Measurements from ENCODE around the gene DPEP1. TPM values are rescaled to one million over a fixed set of nuclear protein-coding genes. Genes with fewer than 3 reads are reported as not detected.

DPEP1 gene
- polyA plus RNA-seq, 1 donor (not counting 4 experiments of a cell fraction or from before 2014, with no cell fraction given): 0.13 TPM

GRCh38 chr16:89643769-89644300 is 30.4 kb downstream of the DPEP1 start:
- no peak for TF ChIP-seq EZH2 (IDR thresholded peaks at IDR 0.05; ENCODE audit: low read length)
- no peak for TF ChIP-seq CTCF (optimal IDR thresholded peaks at IDR 0.05 in 1 of 3, IDR thresholded peaks at IDR 0.05 in 1 of 3, conservative IDR thresholded peaks at IDR 0.05 in 1 of 3; ENCODE audit: extremely low read depth in 1 of 3, insufficient read depth in 2 of 3, low read length in 3 of 3)
- Histone ChIP-seq H3K4me1 (ENCODE audit: control insufficient read depth, extremely low read depth, insufficient read depth, low read length) (peaks cover 9% of the 10 kb centered on the region), H3K4me3 (ENCODE audit: control insufficient read depth in 2 of 3, extremely low read depth in 1 of 3, insufficient read depth in 2 of 3, low read depth in 1 of 3, low read length in 3 of 3) (no peak overlapping the region), H3K9ac (ENCODE audit: control insufficient read depth, extremely low read depth, insufficient read depth, low read length) (no peak overlapping the region), H3K27me3 (ENCODE audit: control insufficient read depth, extremely low read depth, insufficient read depth, low read length) (peaks cover 6% of the 10 kb centered on the region), H3K4me2 (ENCODE audit: control insufficient read depth, extremely low read depth, insufficient read depth, low read depth, low read length) (no peak overlapping the region), H4K20me1 (ENCODE audit: control insufficient read depth, extremely low read depth, insufficient read depth, low read length) (no peaks in the 10 kb centered on the region), H3K79me2 (ENCODE audit: control insufficient read depth, insufficient read depth, low read length) (no peaks in the 10 kb centered on the region), H3K36me3 (ENCODE audit: control insufficient read depth in 2 of 2, extremely low read depth in 1 of 2, insufficient read depth in 2 of 2, low read length in 2 of 2) (peaks cover 18% of the 10 kb centered on the region in 2 experiments), H3K9me1 (ENCODE audit: control insufficient read depth, extremely low read depth, insufficient read depth, low read length) (peaks cover 3% of the 10 kb centered on the region), H3K27ac (ENCODE audit: control insufficient read depth, insufficient read depth, low read length) (no peak overlapping the region), H3K9me3 (ENCODE audit: control insufficient read depth, low read depth, low read length) (no peaks in the 10 kb centered on the region), H2AFZ (ENCODE audit: control insufficient read depth, low read length) (no peak overlapping the region)
- dilution Hi-C loops (cut with MboI; ENCODE audit: extremely low pct_ligation_motif_present, low sequenced_read_pairs): no loop called here
- DNase-seq (ENCODE audit: low read depth, low spot score) (no peak), FAIRE-seq (no peak)

GRCh38 chr16:89645122-89645521 is 31.7 kb downstream of the DPEP1 start:
- H3K9me3 ChIP-seq (ENCODE audit: control insufficient read depth, low read depth, low read length): no peaks in the 10 kb centered on the region
- no peak for FAIRE-seq
- no peak overlapping the region for H3K9ac ChIP-seq (ENCODE audit: control insufficient read depth, extremely low read depth, insufficient read depth, low read length)
- peaks cover 3% of the 10 kb centered on the region for H3K27me3 ChIP-seq (ENCODE audit: control insufficient read depth, extremely low read depth, insufficient read depth, low read length)
- H3K36me3 ChIP-seq (ENCODE audit: control insufficient read depth in 2 of 2, extremely low read depth in 1 of 2, insufficient read depth in 2 of 2, low read length in 2 of 2): peaks cover 18 to 20% of the 10 kb centered on the region in 2 experiments
- dilution Hi-C loops (cut with MboI; ENCODE audit: extremely low pct_ligation_motif_present, low sequenced_read_pairs): no loop called here
- H3K27ac ChIP-seq (ENCODE audit: control insufficient read depth, insufficient read depth, low read length): no peak overlapping the region
- H4K20me1 ChIP-seq (ENCODE audit: control insufficient read depth, extremely low read depth, insufficient read depth, low read length): no peaks in the 10 kb centered on the region
- H3K4me2 ChIP-seq (ENCODE audit: control insufficient read depth, extremely low read depth, insufficient read depth, low read depth, low read length): no peak overlapping the region
- H2AFZ ChIP-seq (ENCODE audit: control insufficient read depth, low read length): no peak overlapping the region
- peaks cover 9% of the 10 kb centered on the region for H3K4me1 ChIP-seq (ENCODE audit: control insufficient read depth, extremely low read depth, insufficient read depth, low read length)
- no peak for TF ChIP-seq CTCF (optimal IDR thresholded peaks at IDR 0.05 in 1 of 3, IDR thresholded peaks at IDR 0.05 in 1 of 3, conservative IDR thresholded peaks at IDR 0.05 in 1 of 3; ENCODE audit: extremely low read depth in 1 of 3, insufficient read depth in 2 of 3, low read length in 3 of 3)
- no peak for TF ChIP-seq EZH2 (IDR thresholded peaks at IDR 0.05; ENCODE audit: low read length)
- H3K79me2 ChIP-seq (ENCODE audit: control insufficient read depth, insufficient read depth, low read length): peaks cover under 1% of the 10 kb centered on the region
- H3K4me3 ChIP-seq (ENCODE audit: control insufficient read depth in 2 of 3, extremely low read depth in 1 of 3, insufficient read depth in 2 of 3, low read depth in 1 of 3, low read length in 3 of 3): no peak overlapping the region
- peaks cover 3% of the 10 kb centered on the region for H3K9me1 ChIP-seq (ENCODE audit: control insufficient read depth, extremely low read depth, insufficient read depth, low read length)
- no peak for DNase-seq (ENCODE audit: low read depth, low spot score)

All from keratinocyte (primary cell).